ENCODE measurements around the gene ANXA7.
"Not testable (repeated sequence)": the region's sequence is repeated elsewhere in the genome, so short reads cannot be mapped to it uniquely, and the experiment has no call there.

Gene ANXA7

GRCh38 chr10:73406846-73407245 lies 7.0 kb downstream of the ANXA7 start:
- DNase-seq: no peak

GRCh38 chr10:73405556-73405955 lies 8.3 kb downstream of the ANXA7 start:
- no peak for DNase-seq

GRCh38 chr10:73404690-73405089 lies 9.2 kb downstream of the ANXA7 start:
- DNase-seq: no peak

- no peak for DNase-seq
Measured at GRCh38 chr10:73401636-73402035, 12.2 kb downstream of the ANXA7 start.

- no peak for DNase-seq
Measured at GRCh38 chr10:73399063-73399462, 14.8 kb downstream of the ANXA7 start.

GRCh38 chr10:73398024-73398423 lies 15.8 kb downstream of the ANXA7 start:
- DNase-seq: no peak

- DNase-seq: not testable (repeated sequence)
Measured at GRCh38 chr10:73394325-73394724, 19.5 kb downstream of the ANXA7 start.

- no peak for DNase-seq
Measured at GRCh38 chr10:73388228-73388627, 25.6 kb downstream of the ANXA7 start.

- DNase-seq: no peak
Measured at GRCh38 chr10:73386583-73386982, 27.3 kb downstream of the ANXA7 start.

- DNase-seq: no peak
Measured at GRCh38 chr10:73379064-73379748, 34.7 kb downstream of the ANXA7 start.

- DNase-seq: no peak
Measured at GRCh38 chr10:73376679-73377078, 37.2 kb downstream of the ANXA7 start.

GRCh38 chr10:73368238-73368637 lies 45.6 kb downstream of the ANXA7 start:
- DNase-seq: no peak

GRCh38 chr10:73366381-73367298 lies 47.2 kb downstream of the ANXA7 start:
- DNase-seq: no peak

GRCh38 chr10:73364964-73365363 lies 48.9 kb downstream of the ANXA7 start:
- no peak for DNase-seq

GRCh38 chr10:73359492-73359891 lies 54.4 kb downstream of the ANXA7 start:
- peak; percentile 1 for DNase-seq

- DNase-seq: peak; percentile 36
Measured at GRCh38 chr10:73358331-73359279, 55.3 kb downstream of the ANXA7 start, which contains the start of gene CFAP70. Gene CFAP70, minus strand, starts transcription at chr10:73358864. Its CDS starts 4,068 bp downstream, at chr10:73354796.

- DNase-seq: no peak
Measured at GRCh38 chr10:73357821-73358220, 56.0 kb downstream of the ANXA7 start.

GRCh38 chr10:73357166-73357565 lies 56.7 kb downstream of the ANXA7 start:
- DNase-seq: no peak

GRCh38 chr10:73344269-73344668 lies 69.6 kb downstream of the ANXA7 start:
- no peak for DNase-seq

GRCh38 chr10:73340121-73340520 lies 73.7 kb downstream of the ANXA7 start:
- no peak for DNase-seq

- DNase-seq: no peak
Measured at GRCh38 chr10:73339436-73339835, 74.4 kb downstream of the ANXA7 start.

- DNase-seq: no peak
Measured at GRCh38 chr10:73338801-73339368, 75.0 kb downstream of the ANXA7 start.

GRCh38 chr10:73333202-73333601 lies 80.7 kb downstream of the ANXA7 start:
- no peak for DNase-seq

All from NCI-H2029 treated with DMSO at 0.1 percent for 48 hours (cell line).